Globus pallidus (tissue), 1 donor: ENCODE results near the gene SLC23A2.
"Not testable (repeated sequence)": the region's sequence is repeated elsewhere in the genome, so short reads cannot be mapped to it uniquely, and the experiment has no call there.

Experiments used
- DNase-seq: peaks from one replicate; pipeline ENCODE4 v3.0.0-alpha.2; 2015; ENCODE audit warnings: low spot score

The SLC23A2 gene

GRCh38 chr20:4902788-4903187 is 98.5 kb downstream of the SLC23A2 start:
- no peak for DNase-seq

GRCh38 chr20:4901031-4901818 is 100.1 kb downstream of the SLC23A2 start:
- DNase-seq, result no peak

DNA sequence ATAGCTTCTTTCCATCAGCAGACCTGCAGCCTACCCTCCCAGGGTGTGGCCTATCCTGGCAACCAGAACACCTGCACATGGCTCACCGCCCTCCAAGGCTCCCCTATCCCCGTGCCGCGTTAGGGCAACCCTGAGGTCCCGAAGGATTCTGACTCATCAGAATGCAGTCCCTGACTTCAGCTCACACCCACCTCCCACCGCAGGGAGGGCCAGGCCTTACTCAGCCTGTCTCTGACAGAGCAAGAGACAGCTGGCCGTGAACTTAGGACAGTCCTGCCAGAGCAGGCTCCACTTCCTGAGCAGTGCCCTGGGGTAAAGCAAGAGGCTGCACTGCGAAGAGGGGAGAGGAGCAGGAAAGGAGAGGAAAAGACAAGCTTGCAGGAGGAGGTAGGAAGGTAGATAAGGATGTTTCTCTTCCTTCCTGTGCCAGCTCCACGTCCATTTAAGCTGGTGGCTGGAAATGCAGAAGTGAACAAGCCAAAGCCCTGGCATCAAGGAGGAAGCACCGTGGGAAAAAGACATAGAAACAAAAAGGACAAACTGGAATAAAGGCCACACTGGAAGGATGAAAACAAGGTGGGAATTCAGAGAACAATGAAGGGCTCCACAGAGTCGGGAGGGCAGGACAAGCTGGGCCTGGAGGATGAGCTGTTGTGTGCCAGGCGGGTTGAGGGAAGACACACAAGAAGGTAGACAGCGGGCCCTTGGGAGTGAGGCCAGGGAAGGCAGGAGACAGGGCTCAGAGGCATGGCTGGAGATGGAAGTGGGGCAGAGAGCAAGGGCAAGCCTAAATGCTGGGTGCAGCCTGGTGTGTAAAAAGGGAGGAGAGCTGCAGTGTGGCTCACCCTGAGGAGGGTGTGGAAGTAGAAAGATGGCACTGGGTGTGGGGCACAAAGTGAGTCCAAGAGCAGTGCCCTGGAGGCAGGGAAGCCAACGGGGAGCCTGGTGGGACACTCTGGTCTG is 102.7 kb downstream of the SLC23A2 start:
- DNase-seq, result no peak

DNA sequence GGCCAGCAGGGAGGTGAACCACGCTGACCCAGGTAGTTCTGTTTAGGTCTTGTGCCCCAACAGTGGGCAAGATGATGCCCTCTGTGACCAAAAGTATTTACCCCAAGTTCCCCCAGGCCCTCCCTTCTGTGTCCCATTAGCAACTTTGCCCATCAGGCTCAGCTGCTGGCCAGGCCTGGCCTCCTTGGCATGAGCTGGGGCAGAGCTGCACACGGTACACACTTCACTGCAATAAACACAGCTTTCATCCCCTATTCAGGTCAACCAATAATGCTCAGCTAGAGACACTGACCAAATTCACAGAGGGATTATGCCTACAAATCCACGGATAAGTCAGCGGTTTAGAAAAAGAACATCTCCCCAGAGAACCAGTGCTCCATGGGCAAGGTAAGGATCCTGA is 103.7 kb downstream of the SLC23A2 start:
- no peak for DNase-seq

- DNase-seq, result no peak
Measured at GRCh38 chr20:4896971-4897497, 104.3 kb downstream of the SLC23A2 start.

DNA sequence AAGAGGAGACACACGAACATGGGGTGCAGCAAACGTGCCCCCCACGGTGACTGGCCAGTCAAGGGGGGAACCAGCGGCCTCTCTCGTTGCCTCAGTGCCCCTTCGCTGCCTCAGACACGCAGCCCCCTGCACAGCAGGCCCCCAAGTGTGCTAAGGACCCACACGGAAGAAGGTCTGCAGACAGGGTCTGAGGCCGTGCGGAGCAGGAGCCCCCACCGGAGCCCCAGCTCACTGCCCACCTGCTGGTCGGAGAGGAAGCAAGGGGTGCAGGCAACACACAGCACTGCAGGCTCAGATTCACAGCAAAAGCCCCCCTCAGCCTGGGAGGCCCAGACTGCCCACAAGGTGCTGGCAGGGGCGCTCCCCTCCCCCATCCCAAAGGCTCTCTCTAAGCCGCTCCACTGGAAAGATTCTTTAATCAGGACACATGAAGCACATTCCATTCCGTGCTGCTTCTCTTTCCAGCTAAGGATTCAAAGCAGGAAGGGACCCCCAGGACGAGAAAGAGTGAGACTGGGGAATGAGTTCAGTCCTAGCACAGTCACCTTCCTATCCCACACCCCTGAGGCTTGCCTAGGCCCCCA is 105.1 kb downstream of the SLC23A2 start:
- no peak for DNase-seq

GRCh38 chr20:4894981-4895381 is 106.3 kb downstream of the SLC23A2 start:
- peak; percentile 64 for DNase-seq

- DNase-seq, result no peak
Measured at GRCh38 chr20:4894409-4894808, 106.9 kb downstream of the SLC23A2 start.

DNA sequence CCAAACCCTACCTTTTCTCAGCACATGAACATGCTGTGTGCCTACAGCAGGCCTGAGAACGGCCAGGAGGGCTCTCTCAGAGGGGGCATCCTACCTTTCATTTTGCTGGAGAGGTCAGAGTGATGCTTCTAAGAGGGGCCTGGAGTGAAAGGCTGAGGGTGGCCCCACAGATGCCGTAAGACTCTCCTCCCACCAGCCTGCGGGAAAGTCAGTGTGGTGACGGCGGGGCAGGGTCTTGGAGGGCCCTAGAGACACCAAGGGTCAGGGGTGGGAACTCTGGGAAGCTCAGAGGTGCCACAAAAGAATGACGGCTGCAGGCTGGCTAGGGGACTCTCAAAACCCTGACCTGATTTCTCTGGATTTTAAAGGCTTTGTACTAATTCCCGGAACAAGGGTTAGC is 107.6 kb downstream of the SLC23A2 start:
- no peak for DNase-seq

GRCh38 chr20:4891997-4892396 is 109.3 kb downstream of the SLC23A2 start:
- DNase-seq, result no peak

DNA sequence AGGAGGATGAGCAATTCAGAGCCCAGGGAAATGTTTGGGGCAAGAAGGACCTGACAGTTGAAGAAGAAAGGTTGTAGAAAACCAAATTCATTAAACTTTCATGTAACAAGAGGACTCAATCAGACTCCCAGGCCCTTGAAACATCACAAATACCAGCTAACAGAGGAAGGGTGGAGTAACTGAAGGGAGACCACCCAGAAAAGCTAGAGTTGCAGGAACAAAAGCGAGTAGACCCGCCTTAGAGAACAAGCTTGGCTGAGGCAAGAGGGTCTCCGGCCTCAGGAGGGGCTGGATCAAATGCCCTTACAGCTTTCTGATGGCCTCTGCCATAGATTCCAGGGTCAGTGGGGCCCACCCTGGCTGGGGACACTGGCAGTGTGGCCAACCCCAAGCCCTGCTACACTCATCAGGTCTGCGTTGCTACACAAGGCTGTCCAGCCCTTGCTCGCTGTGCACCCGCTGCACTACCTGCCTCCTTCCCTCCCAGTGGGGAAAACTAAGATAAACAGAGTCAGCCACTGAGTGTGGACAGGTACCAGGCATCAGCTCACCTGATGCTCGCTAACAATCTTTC is 110.0 kb downstream of the SLC23A2 start:
- DNase-seq, result no peak

- DNase-seq, result no peak
Measured at GRCh38 chr20:4889446-4889845, 111.9 kb downstream of the SLC23A2 start.

GRCh38 chr20:4887586-4887985 is 113.7 kb downstream of the SLC23A2 start:
- no peak for DNase-seq

DNA sequence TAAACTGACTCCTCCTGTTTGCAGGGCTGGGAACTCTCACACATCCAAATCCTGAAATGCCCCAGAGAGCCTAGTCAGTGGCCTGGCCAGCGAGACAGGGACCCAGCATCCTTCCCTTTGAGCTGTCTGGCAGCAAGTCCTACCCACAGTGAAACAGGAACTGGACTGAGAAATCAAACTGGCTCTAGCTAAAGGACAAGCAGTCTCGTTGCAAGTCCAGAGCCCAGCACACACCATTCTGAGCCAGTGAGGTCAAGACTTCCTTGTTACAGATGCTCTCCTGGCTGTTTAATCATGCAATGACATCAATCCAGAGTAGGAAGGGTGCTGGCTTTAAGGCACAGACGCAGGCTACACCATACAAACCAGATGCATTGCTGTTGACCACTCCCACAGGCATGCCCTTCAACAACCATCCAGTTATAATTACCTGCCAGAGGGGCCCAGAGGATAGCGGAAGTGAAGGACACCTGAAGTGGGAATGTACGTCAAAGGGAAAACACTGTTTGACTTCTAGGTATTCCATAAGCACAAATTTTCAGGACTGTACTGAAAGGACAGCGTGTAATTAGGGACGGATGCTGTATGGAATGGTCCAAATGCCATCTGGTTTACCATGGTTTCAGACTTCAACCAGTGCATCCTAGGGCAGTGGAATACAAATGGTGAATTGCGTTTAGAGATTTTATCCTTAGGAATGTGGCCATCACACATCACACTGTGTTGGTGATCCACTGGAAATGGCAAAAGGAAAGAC is 114.4 kb downstream of the SLC23A2 start:
- DNase-seq, result peak; percentile 51

DNA sequence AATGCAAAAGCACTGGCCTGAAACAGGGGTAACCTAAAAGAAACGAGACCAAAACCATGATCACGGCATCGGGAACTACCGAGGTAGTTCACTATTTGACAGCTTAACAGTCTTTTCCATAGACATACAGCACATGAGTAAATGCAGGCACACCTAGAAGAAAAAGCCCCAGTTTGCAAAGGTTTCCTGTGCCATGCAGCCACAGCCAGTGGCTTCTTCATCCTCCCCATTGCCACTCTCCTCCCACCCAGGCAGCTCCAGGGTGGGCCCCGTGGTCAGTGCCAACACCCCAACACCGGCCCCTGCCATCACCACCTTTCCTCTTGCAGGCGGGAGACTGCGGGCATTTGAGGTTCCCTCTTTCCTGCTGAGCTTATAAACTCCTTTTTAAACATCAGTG is 115.4 kb downstream of the SLC23A2 start:
- DNase-seq, result no peak

GRCh38 chr20:4883546-4883945 is 117.8 kb downstream of the SLC23A2 start:
- no peak for DNase-seq

DNA sequence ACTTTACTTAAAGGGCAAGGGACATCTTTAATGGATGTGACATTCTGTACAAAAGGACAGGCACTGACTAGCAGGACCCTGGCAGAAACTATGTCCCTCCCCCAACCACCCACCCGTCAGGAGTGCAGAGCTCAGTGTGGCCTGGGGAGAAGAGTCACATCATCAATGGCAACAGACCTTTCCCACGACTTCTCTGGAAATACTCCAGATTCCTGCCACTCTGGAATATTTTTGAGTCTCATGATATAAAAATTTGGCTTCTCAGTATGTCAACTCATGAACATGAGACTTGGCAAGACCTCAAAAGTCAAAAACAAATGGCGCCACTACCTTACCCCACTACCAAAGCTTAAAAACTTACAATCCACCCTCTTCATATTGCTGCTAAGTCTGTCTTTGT is 118.3 kb downstream of the SLC23A2 start:
- DNase-seq, result no peak

- no peak for DNase-seq
Measured at GRCh38 chr20:4881006-4881730, 120.1 kb downstream of the SLC23A2 start.

- DNase-seq, result no peak
Measured at GRCh38 chr20:4880051-4880450, 121.3 kb downstream of the SLC23A2 start.

- not testable (repeated sequence) for DNase-seq
Measured at GRCh38 chr20:4878099-4878498, 123.2 kb downstream of the SLC23A2 start.

GRCh38 chr20:4876731-4877130 is 124.6 kb downstream of the SLC23A2 start:
- no peak for DNase-seq
